Bronchial epithelial cell (primary cell): ENCODE data around the gene AHCYL2. TPM values are rescaled to one million over a fixed set of nuclear protein-coding genes. Genes with fewer than 3 reads are reported as not detected.

Source experiments
- total RNA-seq: library from RNA; depleted of rRNA; stranded (reverse); fragments of >200 nt; gene quantifications from 2 replicates; pipeline ENCODE4 v1.2.1, GENCODE V29; 2014

Gene AHCYL2
- total RNA-seq, 1 donor from 2014 or later: 5.0 TPM

Other genes with a start within 250 kb of the AHCYL2 start
- 62.9 and 75.1 TPM in 2 replicates for gene TNPO3, start 169.9 kb upstream of the AHCYL2 start, total RNA-seq
- gene TSPAN33, start 80.3 kb upstream of the AHCYL2 start, total RNA-seq: 1.3 and 1.7 TPM in 2 replicates
- 2.4 and 5.0 TPM in 2 replicates for gene SMO, start 36.4 kb upstream of the AHCYL2 start, total RNA-seq
- 5.2 and 6.8 TPM in 2 replicates for gene STRIP2, start 209.4 kb downstream of the AHCYL2 start, total RNA-seq